Measurements from ENCODE around the gene U2SURP. TPM values are rescaled to one million over a fixed set of nuclear protein-coding genes. Genes with fewer than 3 reads are reported as not detected.

Gene U2SURP
- total RNA-seq, 1 donor from 2014 or later = 105 TPM

DNA sequence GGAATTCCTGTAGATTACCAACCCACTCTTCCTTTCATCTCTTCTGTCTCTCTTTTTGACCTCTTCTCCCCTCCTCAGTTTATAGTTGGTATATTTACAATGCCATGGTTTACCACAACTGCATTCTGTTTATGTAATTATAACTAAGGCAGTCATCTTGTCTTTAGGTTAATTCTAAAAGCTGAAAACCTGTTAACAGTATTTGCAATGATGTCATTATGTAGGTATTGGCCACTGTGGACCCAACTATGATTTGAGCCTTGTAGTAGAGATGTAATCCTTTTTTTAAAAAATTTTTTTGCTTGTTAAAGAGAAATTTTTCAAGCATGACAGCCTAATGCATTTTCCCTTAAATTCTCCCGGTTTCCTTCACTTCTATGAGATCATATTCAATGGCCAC is 87.5 kb downstream of the U2SURP start:
- Mint-ChIP-seq H3K4me1 (ENCODE audit: low read depth, unreplicated experiment) (peaks cover 26% of the 10 kb centered on the region), H3K36me3 (ENCODE audit: unreplicated experiment) (no peaks in the 10 kb centered on the region), H3K9me3 (ENCODE audit: unreplicated experiment) (peaks cover 10% of the 10 kb centered on the region), H3K4me3 (ENCODE audit: unreplicated experiment) (no peak overlapping the region), H3K27me3 (ENCODE audit: unreplicated experiment) (peaks cover 7% of the 10 kb centered on the region), H3K27ac (ENCODE audit: unreplicated experiment) (no peak overlapping the region)
- DNase-seq = no peak
- TF ChIP-seq, protein P1, sequence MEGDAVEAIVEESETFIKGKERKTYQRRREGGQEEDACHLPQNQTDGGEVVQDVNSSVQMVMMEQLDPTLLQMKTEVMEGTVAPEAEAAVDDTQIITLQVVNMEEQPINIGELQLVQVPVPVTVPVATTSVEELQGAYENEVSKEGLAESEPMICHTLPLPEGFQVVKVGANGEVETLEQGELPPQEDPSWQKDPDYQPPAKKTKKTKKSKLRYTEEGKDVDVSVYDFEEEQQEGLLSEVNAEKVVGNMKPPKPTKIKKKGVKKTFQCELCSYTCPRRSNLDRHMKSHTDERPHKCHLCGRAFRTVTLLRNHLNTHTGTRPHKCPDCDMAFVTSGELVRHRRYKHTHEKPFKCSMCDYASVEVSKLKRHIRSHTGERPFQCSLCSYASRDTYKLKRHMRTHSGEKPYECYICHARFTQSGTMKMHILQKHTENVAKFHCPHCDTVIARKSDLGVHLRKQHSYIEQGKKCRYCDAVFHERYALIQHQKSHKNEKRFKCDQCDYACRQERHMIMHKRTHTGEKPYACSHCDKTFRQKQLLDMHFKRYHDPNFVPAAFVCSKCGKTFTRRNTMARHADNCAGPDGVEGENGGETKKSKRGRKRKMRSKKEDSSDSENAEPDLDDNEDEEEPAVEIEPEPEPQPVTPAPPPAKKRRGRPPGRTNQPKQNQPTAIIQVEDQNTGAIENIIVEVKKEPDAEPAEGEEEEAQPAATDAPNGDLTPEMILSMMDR (IDR thresholded peaks at IDR 0.05; ENCODE audit: partially characterized antibody, unreplicated experiment) = no peak

DNA sequence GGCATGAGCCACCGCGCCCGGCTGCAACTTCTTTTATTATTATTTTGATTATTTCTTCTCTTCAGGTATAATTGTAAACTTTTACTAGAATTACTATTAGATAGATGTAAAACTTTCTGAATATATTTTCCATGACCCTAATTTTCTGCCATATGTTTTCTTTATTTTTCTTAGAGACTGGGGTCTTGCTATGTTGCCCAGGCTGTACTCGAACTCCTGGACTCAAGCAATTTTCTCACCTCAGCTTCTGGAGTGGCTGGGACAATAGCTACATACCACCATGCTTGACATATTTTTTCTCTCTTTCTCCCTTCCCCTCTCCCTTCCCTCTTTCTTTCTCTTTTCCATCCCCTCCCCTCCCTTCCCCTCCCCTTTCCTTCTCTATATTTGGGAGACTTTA is 88.6 kb downstream of the U2SURP start:
- Mint-ChIP-seq H3K4me3 (ENCODE audit: unreplicated experiment) (no peak overlapping the region), H3K4me1 (ENCODE audit: low read depth, unreplicated experiment) (peaks cover 21% of the 10 kb centered on the region), H3K27me3 (ENCODE audit: unreplicated experiment) (peaks cover 5% of the 10 kb centered on the region), H3K27ac (ENCODE audit: unreplicated experiment) (peak overlapping the region; percentile 88), H3K36me3 (ENCODE audit: unreplicated experiment) (no peaks in the 10 kb centered on the region), H3K9me3 (ENCODE audit: unreplicated experiment) (peaks cover 7% of the 10 kb centered on the region)
- no peak for DNase-seq
- TF ChIP-seq, protein P1 (IDR thresholded peaks at IDR 0.05; ENCODE audit: partially characterized antibody, unreplicated experiment) = no peak

DNA sequence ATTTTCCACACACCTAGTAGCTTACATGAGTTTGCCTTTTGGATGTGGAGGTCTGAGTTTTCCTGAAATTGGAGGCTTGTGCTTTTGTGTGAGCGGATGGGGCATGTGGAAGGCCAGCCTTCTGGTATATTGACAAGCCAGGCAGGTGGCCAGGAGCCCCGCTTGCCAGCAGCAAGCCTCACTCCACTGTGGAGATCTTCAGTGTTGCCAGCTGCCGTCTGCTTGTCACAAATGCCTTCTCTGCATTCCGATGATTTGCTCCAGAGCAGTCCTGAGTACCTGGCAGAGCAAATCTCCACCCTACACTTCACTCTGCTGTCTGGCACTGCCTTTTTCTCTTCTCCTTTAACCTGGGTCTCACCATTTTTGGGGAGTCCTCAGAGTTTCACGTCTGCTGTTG is 89.1 kb downstream of the U2SURP start:
- DNase-seq = peak; percentile 48
- peak overlapping the region; percentile 88 for H3K27ac Mint-ChIP-seq (ENCODE audit: unreplicated experiment)
- H3K27me3 Mint-ChIP-seq (ENCODE audit: unreplicated experiment) = peaks cover 4% of the 10 kb centered on the region
- TF ChIP-seq, protein P1 (IDR thresholded peaks at IDR 0.05; ENCODE audit: partially characterized antibody, unreplicated experiment) = no peak
- peaks cover 19% of the 10 kb centered on the region for H3K4me1 Mint-ChIP-seq (ENCODE audit: low read depth, unreplicated experiment)
- no peak overlapping the region for H3K4me3 Mint-ChIP-seq (ENCODE audit: unreplicated experiment)
- peaks cover 7% of the 10 kb centered on the region for H3K9me3 Mint-ChIP-seq (ENCODE audit: unreplicated experiment)
- H3K36me3 Mint-ChIP-seq (ENCODE audit: unreplicated experiment) = no peaks in the 10 kb centered on the region

GRCh38 chr3:143090976-143091837 is 89.8 kb downstream of the U2SURP start:
- no peak for DNase-seq
- Mint-ChIP-seq H3K27me3 (ENCODE audit: unreplicated experiment) (peaks cover 4% of the 10 kb centered on the region), H3K4me1 (ENCODE audit: low read depth, unreplicated experiment) (peaks cover 19% of the 10 kb centered on the region), H3K4me3 (ENCODE audit: unreplicated experiment) (no peak overlapping the region), H3K27ac (ENCODE audit: unreplicated experiment) (peak overlapping the region; percentile 69), H3K36me3 (ENCODE audit: unreplicated experiment) (no peaks in the 10 kb centered on the region), H3K9me3 (ENCODE audit: unreplicated experiment) (peaks cover 7% of the 10 kb centered on the region)
- TF ChIP-seq, protein P1 (IDR thresholded peaks at IDR 0.05; ENCODE audit: partially characterized antibody, unreplicated experiment) = no peak

- Mint-ChIP-seq H3K4me1 (ENCODE audit: low read depth, unreplicated experiment) (peaks cover 19% of the 10 kb centered on the region), H3K9me3 (ENCODE audit: unreplicated experiment) (peaks cover 7% of the 10 kb centered on the region), H3K27ac (ENCODE audit: unreplicated experiment) (no peak overlapping the region), H3K36me3 (ENCODE audit: unreplicated experiment) (no peaks in the 10 kb centered on the region), H3K27me3 (ENCODE audit: unreplicated experiment) (peaks cover 4% of the 10 kb centered on the region), H3K4me3 (ENCODE audit: unreplicated experiment) (no peak overlapping the region)
- TF ChIP-seq, protein P1 (IDR thresholded peaks at IDR 0.05; ENCODE audit: partially characterized antibody, unreplicated experiment) = no peak
- no peak for DNase-seq
These were observed 90.8 kb downstream of the U2SURP start for GRCh38 chr3:143092191-143092590.
